IMR-90 (cell line): ENCODE results near the gene ASF1B. TPM values are rescaled to one million over a fixed set of nuclear protein-coding genes. Genes with fewer than 3 reads are reported as not detected.
A peak's percentile ranks its signal among the peaks of the same experiment; 100 is the strongest.

Source experiments
- ATAC-seq: fragments of 200-7000 bp; cut with Tn5 transposase; 2 replicates; pipeline ENCODE4 v1.9.1; 2020; ENCODE audit warnings: low read depth, mild to moderate bottlenecking, moderate library complexity
- BruUV-seq: library from RNA; stranded (reverse); fragments of 400-500 nt; replicated peaks from 2 replicates; lab custom pipeline; 2021; lab: Mats Ljungman, UMichigan
- CTCF ChIA-PET: fragments of 300-600 bp; formaldehyde crosslinking; extraction: SDS; loops from one replicate; lab custom pipeline; 2021; ENCODE audit warnings: antibody characterized with exemption; lab: Yijun Ruan, JAX
- POLR2A ChIA-PET: fragments of 300-600 bp; sonication (Branson Sonifier 250); formaldehyde crosslinking; loops from one replicate; lab custom pipeline; 2022; ENCODE audit warnings: antibody characterized with exemption; ENCODE audit not compliant: unreplicated experiment; lab: Charles Lee
- DNase-seq: peaks from one replicate; pipeline ENCODE4 v3.0.0; 2013
- H2AFZ ChIP-seq: replicated peaks from 2 replicates; pipeline ENCODE3; 2013; ENCODE audit warnings: low read length, mild to moderate bottlenecking; ENCODE audit not compliant: poor library complexity
- H2AK5ac ChIP-seq: 2 replicates; pipeline ENCODE4 v1.6.1; 2013; ENCODE audit warnings: low read depth, low read length, inconsistent platforms
- H2AK9ac ChIP-seq: replicated peaks from 2 replicates; pipeline ENCODE3; 2013; ENCODE audit warnings: mild to moderate bottlenecking, low read depth, low read length, moderate library complexity; ENCODE audit not compliant: poor library complexity
- H2BK120ac ChIP-seq: 2 replicates; pipeline ENCODE4 v1.6.1; 2013; ENCODE audit warnings: low read depth, low read length, inconsistent platforms
- H2BK15ac ChIP-seq: 3 replicates; pipeline ENCODE4 v1.6.1; 2013; ENCODE audit warnings: low read depth, low read length, inconsistent platforms
- H2BK20ac ChIP-seq: 2 replicates; pipeline ENCODE4 v1.6.1; 2013; ENCODE audit warnings: low read depth, mild to moderate bottlenecking, inconsistent platforms, low read length, moderate library complexity
- H2BK5ac ChIP-seq: 2 replicates; pipeline ENCODE4 v1.6.1; 2013; ENCODE audit warnings: mild to moderate bottlenecking, low read depth, low read length, inconsistent platforms; ENCODE audit not compliant: poor library complexity, severe bottlenecking
- H3K14ac ChIP-seq: replicated peaks from 2 replicates; pipeline ENCODE4 v1.6.1; 2013; ENCODE audit warnings: low read depth, low read length, inconsistent platforms
- H3K18ac ChIP-seq: 2 replicates; pipeline ENCODE4 v1.6.1; 2013; ENCODE audit warnings: low read depth, low read length, control low read depth
- H3K23ac ChIP-seq: 2 replicates; pipeline ENCODE4 v1.6.1; 2013; ENCODE audit warnings: low read depth, low read length, inconsistent platforms
- H3K27ac ChIP-seq: 2 replicates; pipeline ENCODE4 v1.5.1; 2013; ENCODE audit warnings: mild to moderate bottlenecking, control low read depth, low read length; ENCODE audit not compliant: insufficient read depth
- H3K27me3 ChIP-seq: 2 replicates; pipeline ENCODE4 v1.6.1; 2013; ENCODE audit warnings: low read length; ENCODE audit not compliant: control insufficient read depth, insufficient read depth
- H3K36me3 ChIP-seq: 2 replicates; pipeline ENCODE4 v1.6.1; 2013; ENCODE audit warnings: low read length, mixed read lengths; ENCODE audit not compliant: control insufficient read depth, insufficient read depth
- H3K4ac ChIP-seq: 2 replicates; pipeline ENCODE4 v1.6.1; 2013; ENCODE audit warnings: low read depth, low read length, inconsistent platforms
- H3K4me1 ChIP-seq: 2 replicates; pipeline ENCODE4 v1.6.1; 2013; ENCODE audit warnings: low read length, mixed read lengths; ENCODE audit not compliant: control insufficient read depth, insufficient read depth
- H3K4me2 ChIP-seq: 2 replicates; pipeline ENCODE4 v1.6.1; 2013; ENCODE audit warnings: low read depth, mild to moderate bottlenecking, control low read depth, low read length, moderate library complexity
- H3K4me3 ChIP-seq: 2 replicates; pipeline ENCODE4 v1.5.1; 2013; ENCODE audit warnings: low read depth, mild to moderate bottlenecking, control low read depth, low read length, moderate library complexity; ENCODE audit not compliant: insufficient read depth
- H3K56ac ChIP-seq: 2 replicates; pipeline ENCODE4 v1.6.1; 2013; ENCODE audit warnings: low read length, inconsistent platforms; ENCODE audit not compliant: insufficient read depth; ENCODE audit errors: extremely low read depth
- H3K79me1 ChIP-seq, 2 experiments: 2 replicates each; pipeline ENCODE4 v1.6.1; 2013; ENCODE audit warnings: low read length in 2 of 2, inconsistent platforms in 1 of 2, low read depth in 1 of 2
- H3K9ac ChIP-seq: 2 replicates; pipeline ENCODE4 v1.6.1; 2013; ENCODE audit warnings: low read depth, low read length, control low read depth
- H3K9me1 ChIP-seq: 2 replicates; pipeline ENCODE4 v1.6.1; 2013; ENCODE audit warnings: low read length, inconsistent platforms; ENCODE audit not compliant: insufficient read depth
- H3K9me3 ChIP-seq: 2 replicates; pipeline ENCODE4 v1.6.1; 2013; ENCODE audit warnings: low read length; ENCODE audit not compliant: control insufficient read depth, insufficient read depth
- H4K20me1 ChIP-seq: 2 replicates; pipeline ENCODE4 v1.6.1; 2013; ENCODE audit warnings: low read length, inconsistent platforms; ENCODE audit not compliant: insufficient read depth
- H4K5ac ChIP-seq: 2 replicates; pipeline ENCODE4 v1.6.1; 2013; ENCODE audit warnings: mild to moderate bottlenecking, low read depth, low read length, control low read depth
- H4K8ac ChIP-seq, 2 experiments: 2 replicates each; pipeline ENCODE4 v1.6.1; 2013; ENCODE audit warnings: low read depth in 2 of 2, low read length in 2 of 2, control low read depth in 1 of 2, inconsistent platforms in 1 of 2
- H4K91ac ChIP-seq: 2 replicates; pipeline ENCODE4 v1.6.1; 2013; ENCODE audit warnings: low read depth, low read length, inconsistent platforms; ENCODE audit not compliant: insufficient read depth
- BHLHE40 ChIP-seq: fragments of 150-350 bp; IDR thresholded peaks from 2 replicates; pipeline ENCODE4 v1.6.1; 2016; ENCODE audit warnings: mild to moderate bottlenecking, low read depth, low read length
- CEBPB ChIP-seq: IDR thresholded peaks from 2 replicates; pipeline ENCODE4 v1.6.1; 2012; ENCODE audit warnings: low read depth, low read length, improper control_type of control experiment
- MAZ ChIP-seq: IDR thresholded peaks from 2 replicates; pipeline ENCODE4 v1.6.1; 2012; ENCODE audit warnings: low read depth, mild to moderate bottlenecking, low read length, improper control_type of control experiment, moderate library complexity, borderline replicate concordance
- MXI1 ChIP-seq: IDR thresholded peaks from 2 replicates; pipeline ENCODE4 v1.6.1; 2012; ENCODE audit warnings: low read depth, mild to moderate bottlenecking, low read length, moderate library complexity, borderline replicate concordance
- POLR2A ChIP-seq: IDR thresholded peaks from 2 replicates; pipeline ENCODE4 v1.6.1; 2012; ENCODE audit warnings: mild to moderate bottlenecking, low read depth, low read length
- RAD21 ChIP-seq: IDR thresholded peaks from 2 replicates; pipeline ENCODE4 v1.6.1; 2012; ENCODE audit warnings: low read length, improper control_type of control experiment
- RCOR1 ChIP-seq: IDR thresholded peaks from 2 replicates; pipeline ENCODE4 v1.6.1; 2012; ENCODE audit warnings: mild to moderate bottlenecking, low read length, improper control_type of control experiment; ENCODE audit not compliant: insufficient replicate concordance
- WGBS, 2 experiments: methylation state at CpG; one replicate each; pipeline versions ENCODE4 v1.1.5 to v1.1.7; 2013; ENCODE audit warnings: missing lambda C conversion rate in 2 of 2; ENCODE audit not compliant: insufficient read length in 1 of 2; ENCODE audit errors: extremely low coverage in 2 of 2; 5-methylcytosine and 5-hydroxymethylcytosine counted together
- dilution Hi-C: fragments of 300-500 bp; cut with HindIII; formaldehyde crosslinking; loops from one replicate; pipeline ENCODE4 v1.14.3; 2018; ENCODE audit warnings: low sequenced_read_pairs; ENCODE audit not compliant: unreplicated experiment
- in situ Hi-C: fragments of 300-500 bp; cut with MboI; formaldehyde crosslinking; loops from 3 replicates; pipeline ENCODE4 v1.14.3; 2019; ENCODE audit warnings: low sequenced_read_pairs, inconsistent platforms, mixed read lengths
- intact Hi-C: fragments of 100-400 bp; cut with micrococcal nuclease; formaldehyde crosslinking; loops from 2 replicates; pipeline ENCODE4 v1.10.0; 2022
- polyA plus RNA-seq, 3 experiments: library from polyadenylated mRNA; depleted of rRNA; stranded (reverse); fragments of >200 nt; gene quantifications; 2 replicates each; pipeline ENCODE4 v1.2.3, GENCODE V29; 2012; ENCODE audit warnings: low replicate concordance in 1 of 3
- total RNA-seq: library from RNA; depleted of rRNA; stranded (reverse); fragments of >200 nt; gene quantifications from 2 replicates; pipeline ENCODE4 v1.2.3, GENCODE V29; 2012
- TF ChIP-seq, protein P1 (sequence below): fragments of 150-350 bp; IDR thresholded peaks from 2 replicates; pipeline ENCODE4 v1.6.1; 2017; ENCODE audit warnings: mild to moderate bottlenecking, antibody characterized with exemption, low read length, low read depth
- TF ChIP-seq, protein P2 (sequence below): fragments of 150-350 bp; IDR thresholded peaks from 2 replicates; pipeline ENCODE4 v1.6.1; 2016; ENCODE audit warnings: low read depth, mild to moderate bottlenecking, low read length, moderate library complexity, borderline replicate concordance

Gene ASF1B
- total and polyA plus RNA-seq, 2 of the 4 experiments (the other 2 are of a cell fraction): 10.4 to 12.1 TPM

DNA sequence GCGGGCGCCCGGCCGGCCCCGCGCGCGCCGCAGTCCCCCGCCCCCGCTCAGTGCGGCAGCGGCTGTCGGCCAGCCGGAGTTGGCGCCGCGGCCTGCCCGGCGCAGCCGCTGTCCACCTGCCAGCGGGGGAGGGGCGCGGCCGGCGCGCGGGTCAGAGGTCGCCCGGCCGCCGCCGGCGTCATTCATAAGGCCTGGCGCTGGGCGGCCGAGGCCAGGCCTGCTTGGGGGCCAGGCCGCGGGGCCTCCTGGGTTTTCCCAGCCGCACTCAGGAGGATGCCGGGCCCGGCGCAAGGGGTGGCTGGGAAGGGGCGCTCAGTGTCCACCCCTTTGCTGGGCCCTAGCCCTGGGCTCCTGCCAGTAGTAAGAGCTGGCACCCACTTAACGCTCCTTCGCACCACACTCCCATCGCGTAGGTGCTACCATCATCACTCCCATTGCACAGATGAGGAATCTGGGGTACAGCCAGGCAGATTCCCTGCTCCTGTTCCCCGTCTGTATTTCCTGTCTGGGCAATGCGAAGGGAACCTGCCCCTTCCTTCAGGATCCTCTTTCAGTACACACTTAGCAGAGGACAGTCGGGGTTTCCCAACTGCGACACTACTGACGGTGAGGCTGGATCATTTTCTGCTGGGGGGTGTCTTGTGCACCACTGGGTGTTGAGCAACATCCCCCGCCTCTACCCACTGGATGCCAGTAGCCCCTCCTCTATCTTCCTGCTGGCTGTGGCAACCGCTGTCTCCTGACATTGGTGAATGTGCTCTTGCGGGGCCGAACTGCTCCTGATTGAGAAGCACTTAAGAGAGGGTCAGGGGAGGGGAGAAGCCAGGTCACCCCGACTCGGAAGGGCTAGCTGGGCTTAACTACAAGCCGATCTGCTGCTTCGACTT is 18.0 kb downstream of the ASF1B start:
- peaks cover 16% of the 10 kb centered on the region for H3K4me1 ChIP-seq
- H3K36me3 ChIP-seq: no peaks in the 10 kb centered on the region
- H2BK20ac ChIP-seq: no peak overlapping the region
- TF ChIP-seq POLR2A (peak; percentile 57), BHLHE40 (0 out of 2 replicates have a peak, but pooled peaks have one; percentile 13), CEBPB (peak; percentile 98), RAD21 (no peak), MXI1 (no peak), MAZ (peak; percentile 39; the same call in 1 of the 2 replicates), RCOR1 (peak; percentile 90)
- TF ChIP-seq, protein P1, sequence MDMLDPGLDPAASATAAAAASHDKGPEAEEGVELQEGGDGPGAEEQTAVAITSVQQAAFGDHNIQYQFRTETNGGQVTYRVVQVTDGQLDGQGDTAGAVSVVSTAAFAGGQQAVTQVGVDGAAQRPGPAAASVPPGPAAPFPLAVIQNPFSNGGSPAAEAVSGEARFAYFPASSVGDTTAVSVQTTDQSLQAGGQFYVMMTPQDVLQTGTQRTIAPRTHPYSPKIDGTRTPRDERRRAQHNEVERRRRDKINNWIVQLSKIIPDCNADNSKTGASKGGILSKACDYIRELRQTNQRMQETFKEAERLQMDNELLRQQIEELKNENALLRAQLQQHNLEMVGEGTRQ: no peak
- TF ChIP-seq, protein P2, sequence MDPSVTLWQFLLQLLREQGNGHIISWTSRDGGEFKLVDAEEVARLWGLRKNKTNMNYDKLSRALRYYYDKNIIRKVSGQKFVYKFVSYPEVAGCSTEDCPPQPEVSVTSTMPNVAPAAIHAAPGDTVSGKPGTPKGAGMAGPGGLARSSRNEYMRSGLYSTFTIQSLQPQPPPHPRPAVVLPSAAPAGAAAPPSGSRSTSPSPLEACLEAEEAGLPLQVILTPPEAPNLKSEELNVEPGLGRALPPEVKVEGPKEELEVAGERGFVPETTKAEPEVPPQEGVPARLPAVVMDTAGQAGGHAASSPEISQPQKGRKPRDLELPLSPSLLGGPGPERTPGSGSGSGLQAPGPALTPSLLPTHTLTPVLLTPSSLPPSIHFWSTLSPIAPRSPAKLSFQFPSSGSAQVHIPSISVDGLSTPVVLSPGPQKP: no peak
- H3K14ac ChIP-seq: peak overlapping the region; percentile 84
- H3K56ac ChIP-seq: peak overlapping the region; percentile 57
- no peaks in the 10 kb centered on the region for H3K27me3 ChIP-seq
- H4K20me1 ChIP-seq: peaks cover 8% of the 10 kb centered on the region
- H2BK5ac ChIP-seq: peak overlapping the region; percentile 82
- H2AK5ac ChIP-seq: peak overlapping the region; percentile 90
- intact Hi-C loops: no loop called here
- no peaks in the 10 kb centered on the region for H3K9me3 ChIP-seq
- H3K9ac ChIP-seq: peak overlapping the region; percentile 65
- peaks cover 7 to 50% of the 10 kb centered on the region in 2 experiments for H3K79me1 ChIP-seq
- H2BK15ac ChIP-seq: no peak overlapping the region; the same call in 2 of the 3 replicates
- peak; percentile 0 for ATAC-seq
- in situ Hi-C loops: no loop called here
- H3K23ac ChIP-seq: peak overlapping the region; percentile 68
- peak overlapping the region; percentile 80 for H3K4me2 ChIP-seq
- WGBS, 2 experiments: 2% methylated on average over 37 of the region's 61 CpGs; no CpG with 5 or more reads in 1 of the 2 experiments
- H3K18ac ChIP-seq: peak overlapping the region; percentile 48
- H2BK120ac ChIP-seq: peak overlapping the region; percentile 63
- H3K4me3 ChIP-seq: peak overlapping the region; percentile 33
- peak; percentile 75 for DNase-seq
- H3K9me1 ChIP-seq: peaks cover 13% of the 10 kb centered on the region; the same call in 1 of the 2 replicates
- BruUV-seq: no TSS peak
- peak overlapping the region; percentile 87 for H2AFZ ChIP-seq
- H3K27ac ChIP-seq: peak overlapping the region; percentile 83
- POLR2A ChIA-PET: no interaction called here
- peak overlapping the region; percentile 83 for H4K91ac ChIP-seq
- peak overlapping the region; percentile 89 for H3K4ac ChIP-seq
- H4K5ac ChIP-seq: peak overlapping the region; percentile 65
- H2AK9ac ChIP-seq: peak overlapping the region; percentile 68
- dilution Hi-C loops: no loop called here
- H4K8ac ChIP-seq: peak overlapping the region; percentile 80 to 89
- CTCF ChIA-PET: interaction anchor here (0.6 to 1.0 kb wide), 2 partner anchors 18 to 239 kb away, joined by 3 to 4 read pairs; partner anchors contain the start of gene ASF1B
